GM18870 (cell line): ENCODE data around the gene CGB5.
"Not testable (repeated sequence)": the region's sequence is repeated elsewhere in the genome, so short reads cannot be mapped to it uniquely, and the experiment has no call there.

Experiments
- ATAC-seq: cut with Tn5 transposase; IDR thresholded peaks from one replicate; pipeline ENCODE4 v1.9.1; 2021; ENCODE audit warnings: moderate library complexity; ENCODE audit not compliant: unreplicated experiment

CGB5 gene

GRCh38 chr19:49043548-49043947, at the start of gene CGB5:
Gene CGB5, plus strand, starts transcription at chr19:49043848. Its CDS starts 362 bp downstream, at chr19:49044210.
- not testable (repeated sequence) for ATAC-seq

GRCh38 chr19:48994035-48994386, 49.6 kb upstream of the CGB5 start:
- ATAC-seq: no peak

DNA sequence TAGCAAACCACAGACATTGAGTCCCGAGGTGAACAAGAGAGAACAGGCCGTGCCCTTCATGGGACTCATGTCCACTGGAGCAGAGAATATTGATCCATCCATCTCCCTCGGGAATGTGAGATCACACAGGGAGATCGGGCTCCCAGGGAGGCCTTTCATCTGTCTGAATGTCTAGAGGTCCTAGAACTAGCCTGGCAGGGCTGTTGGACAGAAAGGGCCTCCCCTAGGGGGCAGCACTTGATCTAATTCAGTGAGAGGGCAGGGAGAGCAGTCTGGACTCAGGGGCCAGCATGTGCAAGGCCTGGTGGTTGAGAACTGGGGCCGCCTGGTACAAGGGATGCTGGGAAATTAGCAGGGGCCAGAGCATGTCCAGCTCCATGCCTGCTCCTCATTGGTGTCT, 45.7 kb upstream of the CGB5 start:
- ATAC-seq: no peak

DNA sequence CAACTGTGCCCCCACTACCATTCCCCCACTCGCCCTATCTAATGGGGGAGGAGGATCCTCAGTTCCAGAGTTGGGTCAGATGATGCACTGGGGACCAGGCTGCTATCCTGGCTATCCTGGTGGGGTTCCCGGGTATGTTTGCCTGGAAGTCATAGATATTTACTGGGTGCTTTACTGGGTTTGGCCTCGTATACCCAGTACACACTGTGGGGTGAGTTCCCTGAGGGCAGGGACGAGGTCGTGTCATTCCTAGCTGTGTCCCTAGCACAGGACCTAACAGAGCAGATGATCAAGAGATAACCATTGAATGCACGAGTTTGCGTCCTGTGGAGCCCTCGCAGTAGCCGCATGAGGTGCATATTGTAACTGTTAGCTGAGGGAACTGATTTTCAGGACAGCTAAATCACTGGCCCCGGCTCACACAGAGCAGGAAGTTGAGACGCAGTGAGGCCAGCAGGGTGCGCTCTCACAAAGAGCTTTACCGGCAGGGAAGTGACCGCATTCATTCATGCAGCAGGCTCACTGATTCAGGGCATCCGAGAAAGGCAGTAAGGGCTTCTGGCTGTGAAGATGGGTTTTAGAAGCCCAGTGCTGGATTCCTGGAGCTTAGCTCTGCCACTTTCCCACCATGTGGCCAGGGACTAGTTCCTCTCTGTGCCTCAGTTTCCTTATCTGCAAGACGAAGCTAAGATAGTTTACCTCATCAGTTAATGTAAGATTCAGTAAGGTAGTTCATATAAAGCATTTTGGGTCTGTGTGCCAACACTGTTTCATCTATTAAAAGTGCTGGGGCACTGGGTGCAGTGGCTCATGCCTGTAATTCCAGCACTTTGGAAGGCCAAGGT, 43.9 kb upstream of the CGB5 start:
- no peak for ATAC-seq

DNA sequence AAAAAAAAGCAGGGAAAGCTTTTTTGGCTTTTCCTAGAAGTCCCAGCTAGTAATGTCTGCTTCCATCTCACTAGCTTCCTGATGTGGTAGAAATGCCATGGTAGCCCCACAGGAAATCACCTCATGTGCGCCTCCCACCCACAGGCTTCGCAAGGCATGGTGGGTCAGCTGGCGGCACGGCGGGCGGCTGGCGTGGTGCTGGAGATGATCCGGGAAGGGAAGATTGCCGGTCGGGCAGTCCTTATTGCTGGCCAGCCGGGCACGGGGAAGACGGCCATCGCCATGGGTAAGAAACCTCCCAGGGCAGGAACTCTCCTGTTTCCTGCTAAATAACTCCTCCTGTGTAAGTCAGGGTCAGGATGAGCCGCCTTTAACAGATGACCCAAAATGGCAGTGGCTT, 39.5 kb upstream of the CGB5 start:
- no peak for ATAC-seq

DNA sequence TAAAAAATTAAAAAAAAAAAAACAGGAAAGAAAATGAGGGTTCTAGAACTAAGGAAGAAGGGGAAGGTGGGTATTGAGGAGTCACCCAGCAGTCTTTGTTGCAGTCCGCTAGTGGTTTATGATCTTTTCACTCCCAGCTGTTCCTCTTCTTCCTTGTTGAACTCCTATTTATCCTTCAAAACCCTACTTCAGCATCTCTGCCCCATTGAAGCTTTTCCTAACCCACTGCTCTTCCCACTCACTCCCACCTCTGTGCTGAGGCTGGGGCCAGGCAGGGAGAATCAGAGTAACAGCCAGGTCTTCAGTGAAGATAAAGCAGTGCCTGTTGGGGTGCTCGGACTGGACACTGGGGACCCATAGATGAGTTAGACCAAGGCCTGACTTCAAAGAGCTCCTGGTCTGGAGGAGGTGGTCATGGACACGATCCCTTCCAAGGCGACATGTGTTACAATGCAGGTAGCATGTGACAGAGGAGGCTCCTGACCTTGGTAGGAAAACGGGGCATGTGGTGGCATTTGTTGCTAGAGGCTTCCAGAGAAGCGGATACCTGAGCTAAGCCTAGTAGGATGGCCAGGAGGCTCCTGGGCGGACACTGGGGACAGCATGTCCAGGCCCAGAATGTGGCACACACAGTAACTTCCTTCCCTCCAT, 38.6 kb upstream of the CGB5 start:
- no peak for ATAC-seq

DNA sequence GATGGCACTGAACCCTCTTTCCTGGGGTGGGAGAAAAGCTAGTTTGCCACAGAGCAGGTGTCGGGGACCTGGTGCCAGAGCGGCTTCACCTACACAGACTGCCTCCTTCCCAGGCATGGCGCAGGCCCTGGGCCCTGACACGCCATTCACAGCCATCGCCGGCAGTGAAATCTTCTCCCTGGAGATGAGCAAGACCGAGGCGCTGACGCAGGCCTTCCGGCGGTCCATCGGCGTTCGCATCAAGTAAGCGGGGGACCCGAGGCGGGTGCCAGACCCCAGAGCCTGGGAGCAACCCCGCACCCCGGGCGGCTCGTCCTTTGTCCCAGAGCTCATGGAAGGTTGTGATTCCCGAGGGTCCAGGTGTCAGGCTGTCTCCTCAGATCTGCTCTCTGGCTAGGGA, 36.7 kb upstream of the CGB5 start:
- no peak for ATAC-seq

DNA sequence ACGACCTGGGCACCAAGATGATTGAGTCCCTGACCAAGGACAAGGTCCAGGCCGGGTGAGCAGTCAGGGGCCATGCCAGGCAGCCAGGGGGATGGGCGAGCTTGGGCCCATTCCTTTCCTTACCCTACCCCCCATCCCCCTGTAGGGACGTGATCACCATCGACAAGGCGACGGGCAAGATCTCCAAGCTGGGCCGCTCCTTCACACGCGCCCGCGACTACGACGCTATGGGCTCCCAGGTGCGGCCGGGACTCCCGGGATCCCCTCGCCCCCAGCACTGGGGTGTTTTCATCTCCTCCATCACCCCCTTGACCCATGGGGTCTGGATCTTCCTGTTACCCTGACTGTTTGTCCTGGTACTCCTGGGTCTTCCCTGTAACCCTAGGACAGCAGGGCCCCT, 33.8 kb upstream of the CGB5 start:
- no peak for ATAC-seq

DNA sequence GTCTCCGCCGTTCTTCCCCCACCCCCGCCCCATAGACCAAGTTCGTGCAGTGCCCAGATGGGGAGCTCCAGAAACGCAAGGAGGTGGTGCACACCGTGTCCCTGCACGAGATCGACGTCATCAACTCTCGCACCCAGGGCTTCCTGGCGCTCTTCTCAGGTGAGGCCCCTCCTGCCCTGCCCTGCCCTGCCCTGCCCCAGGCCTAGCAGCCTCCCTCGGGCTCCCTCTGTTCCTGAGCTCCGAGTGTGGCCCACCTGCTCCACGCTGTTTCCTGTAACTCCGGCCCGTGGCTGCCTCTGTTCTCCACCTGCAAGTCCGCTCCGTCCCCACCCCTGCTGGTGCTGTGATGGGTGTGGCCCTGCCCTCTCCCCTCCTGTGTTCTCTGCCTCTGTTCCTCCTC, 33.2 kb upstream of the CGB5 start:
- ATAC-seq: no peak

DNA sequence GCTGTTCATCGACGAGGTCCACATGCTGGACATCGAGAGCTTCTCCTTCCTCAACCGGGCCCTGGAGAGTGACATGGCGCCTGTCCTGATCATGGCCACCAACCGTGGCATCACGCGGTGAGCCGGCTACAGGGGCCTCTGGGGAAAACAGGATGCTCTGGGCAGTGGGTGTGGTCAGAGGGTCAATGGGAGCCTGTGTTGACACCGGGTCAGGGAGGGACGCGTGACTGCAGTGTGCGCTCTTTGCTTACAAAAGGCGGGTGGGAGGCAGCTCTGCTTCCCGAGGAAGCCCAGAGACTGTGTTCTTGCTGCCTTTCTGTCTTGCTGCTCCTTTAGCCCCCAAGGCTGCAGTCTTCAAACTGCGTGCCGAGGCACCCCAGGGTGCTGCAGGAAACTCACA, 32.5 kb upstream of the CGB5 start:
- no peak for ATAC-seq

DNA sequence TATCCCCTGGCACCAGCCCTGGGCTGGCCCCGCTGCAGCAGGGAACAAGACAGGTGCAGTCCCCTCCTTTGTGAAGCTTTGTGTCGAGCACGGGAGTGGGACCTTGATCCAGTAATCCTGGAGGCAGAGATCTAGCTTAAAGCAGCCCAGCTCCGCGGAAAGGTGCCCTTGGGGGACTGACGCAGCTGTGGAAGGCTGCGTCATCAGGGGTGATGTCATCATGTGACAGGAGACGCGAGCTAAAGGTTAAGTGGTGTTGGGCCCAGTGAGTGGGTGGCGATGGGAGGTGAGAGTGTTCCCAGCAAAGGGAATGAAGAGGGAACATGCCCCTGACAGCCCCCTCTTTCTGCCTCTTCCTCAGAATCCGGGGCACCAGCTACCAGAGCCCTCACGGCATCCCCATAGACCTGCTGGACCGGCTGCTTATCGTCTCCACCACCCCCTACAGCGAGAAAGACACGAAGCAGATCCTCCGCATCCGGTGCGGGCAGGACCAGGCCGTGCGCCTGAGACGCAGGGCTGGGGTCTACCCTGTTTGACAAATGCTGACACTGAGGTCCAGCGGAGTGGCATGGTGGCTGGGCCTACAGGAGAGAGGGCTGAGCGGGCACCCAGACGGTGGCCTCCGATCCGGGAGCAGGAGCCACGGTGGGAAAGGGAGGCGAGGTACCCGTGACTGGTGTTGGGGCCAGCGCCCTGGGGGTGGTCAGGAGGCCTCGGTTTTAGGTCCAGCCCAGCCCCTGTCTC, 29.4 kb upstream of the CGB5 start:
- ATAC-seq: no peak

DNA sequence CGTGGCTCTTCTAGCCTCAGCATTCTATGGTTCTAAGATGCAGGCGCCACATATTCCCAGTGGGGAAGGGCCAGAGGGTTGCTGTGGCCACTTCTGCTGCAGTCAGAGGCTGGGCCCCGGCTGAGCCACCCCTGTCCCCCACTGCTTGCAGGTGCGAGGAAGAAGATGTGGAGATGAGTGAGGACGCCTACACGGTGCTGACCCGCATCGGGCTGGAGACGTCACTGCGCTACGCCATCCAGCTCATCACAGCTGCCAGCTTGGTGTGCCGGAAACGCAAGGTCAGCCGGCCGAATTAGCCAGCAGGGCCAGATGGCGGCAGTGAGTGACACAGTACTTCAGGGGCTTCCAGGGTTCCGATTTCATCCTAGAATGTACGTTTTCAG, 28.8 kb upstream of the CGB5 start:
- no peak for ATAC-seq

DNA sequence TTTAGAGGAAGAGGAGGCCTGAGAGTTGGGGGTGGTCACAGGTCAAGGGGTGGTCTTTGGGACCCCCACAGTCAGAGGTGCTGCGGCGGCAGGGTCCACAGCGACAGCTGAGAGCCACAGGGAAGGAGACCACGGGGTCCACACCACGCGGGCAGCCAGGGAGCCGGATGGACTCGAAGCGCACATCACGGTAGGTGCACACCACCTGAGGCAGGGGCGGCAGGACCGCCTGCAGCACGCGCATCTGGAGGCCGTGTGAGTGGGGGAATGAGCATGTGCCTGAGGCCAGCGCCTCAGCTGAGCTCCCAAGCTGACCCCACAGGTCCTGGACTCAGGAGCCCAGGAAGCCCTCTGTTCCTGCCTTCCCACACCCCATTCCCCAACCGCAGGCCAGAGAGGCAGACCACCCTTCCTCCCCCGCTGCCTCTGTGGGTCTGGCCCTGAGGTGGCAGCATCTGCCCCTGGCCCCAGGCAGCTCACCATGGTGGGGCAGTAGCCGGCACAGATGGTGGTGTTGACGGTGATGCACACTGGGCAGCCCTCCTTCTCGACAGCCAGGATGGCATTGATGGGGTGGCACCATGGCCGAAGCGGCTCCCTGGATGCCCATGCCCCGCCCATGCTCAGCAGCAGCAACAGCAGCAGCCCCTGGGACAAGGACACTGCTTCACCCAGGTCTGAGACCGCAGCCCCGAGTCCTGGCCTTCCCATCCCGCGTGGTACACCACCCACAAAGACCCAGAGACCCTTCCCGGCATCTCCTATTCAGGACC, 27.4 kb upstream of the CGB5 start:
- ATAC-seq: no peak

DNA sequence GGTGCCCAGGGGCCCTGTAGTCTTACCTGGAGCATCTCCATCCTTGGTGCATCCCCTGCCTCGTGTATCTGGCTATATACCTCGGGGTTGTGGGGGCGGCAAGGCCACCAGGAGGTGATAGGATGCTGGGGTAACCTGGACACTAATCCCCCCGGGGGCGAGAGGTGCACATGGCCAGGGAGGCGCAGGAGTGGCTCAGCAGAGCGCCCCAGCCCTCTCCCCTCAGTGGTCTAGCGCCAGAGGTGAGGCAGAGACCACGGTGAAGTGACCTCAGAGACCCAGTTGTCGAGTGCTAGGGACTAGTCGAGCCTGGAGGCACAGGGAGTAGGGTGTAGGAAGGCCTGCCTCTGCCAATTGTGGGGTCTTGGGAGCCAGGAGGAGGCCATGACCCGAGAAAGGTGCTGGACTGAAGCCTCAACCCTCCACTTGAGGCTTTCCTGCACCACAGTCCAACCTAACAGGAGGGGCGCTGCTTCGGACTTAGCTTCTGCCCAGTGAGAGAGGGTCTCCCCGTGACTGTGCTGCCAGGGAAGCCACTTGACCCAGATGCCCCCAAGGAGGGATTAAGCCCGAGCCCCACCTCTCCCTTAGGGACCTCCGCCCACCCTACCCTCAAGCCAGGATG, 26.5 kb upstream of the CGB5 start, which contains the start of gene LHB:
LHB (minus strand) TSS at position 51 of the 625 bp plus-strand sequence; CDS start at position 41, 10 bp downstream.
- ATAC-seq: no peak

- no peak for ATAC-seq
Observed at GRCh38 chr19:49017666-49018351, 25.8 kb upstream of the CGB5 start.

DNA sequence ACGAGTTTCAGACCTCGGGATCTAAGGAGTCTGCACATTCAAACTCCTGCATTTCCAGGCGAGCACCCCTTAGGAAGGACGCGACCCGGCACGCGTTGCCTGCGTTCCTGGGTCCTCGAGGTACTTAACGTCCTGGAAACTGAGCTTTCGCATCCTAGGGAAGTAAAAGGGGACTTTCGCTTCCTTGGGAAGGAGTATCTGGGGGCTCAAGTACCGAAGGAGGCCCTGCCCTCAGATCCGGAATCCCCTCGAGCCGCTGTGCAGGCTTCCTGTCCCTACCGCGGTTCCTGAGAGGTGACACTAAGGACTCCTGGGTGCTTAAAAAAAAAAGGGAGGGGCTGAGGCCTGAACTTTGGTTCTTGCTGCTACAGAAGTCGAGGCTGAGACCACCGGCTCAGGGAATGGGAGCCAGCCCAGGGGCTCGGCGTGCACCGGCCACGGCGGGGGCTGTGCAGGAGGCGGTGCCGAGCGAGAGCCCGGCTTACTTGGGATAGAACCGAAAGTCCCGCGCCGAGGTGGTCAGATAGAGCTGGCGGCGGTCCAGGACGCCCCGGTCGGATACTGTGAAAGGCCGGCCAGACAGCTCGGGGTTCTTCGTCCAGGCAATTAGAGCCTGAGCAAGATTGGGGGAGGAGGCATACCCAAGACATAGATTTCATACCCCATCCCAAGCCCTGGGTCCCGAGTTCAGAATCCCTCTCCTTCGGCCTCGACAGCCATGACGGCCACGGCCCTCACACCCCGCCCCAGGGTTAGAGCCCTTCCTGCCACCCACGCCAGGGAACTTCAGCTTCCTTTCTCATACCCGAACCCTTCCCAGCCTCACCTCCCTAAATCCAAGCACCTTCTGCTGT, 25.0 kb upstream of the CGB5 start:
- not testable (repeated sequence) for ATAC-seq

GRCh38 chr19:49019242-49019932, 24.3 kb upstream of the CGB5 start:
- ATAC-seq: no peak

DNA sequence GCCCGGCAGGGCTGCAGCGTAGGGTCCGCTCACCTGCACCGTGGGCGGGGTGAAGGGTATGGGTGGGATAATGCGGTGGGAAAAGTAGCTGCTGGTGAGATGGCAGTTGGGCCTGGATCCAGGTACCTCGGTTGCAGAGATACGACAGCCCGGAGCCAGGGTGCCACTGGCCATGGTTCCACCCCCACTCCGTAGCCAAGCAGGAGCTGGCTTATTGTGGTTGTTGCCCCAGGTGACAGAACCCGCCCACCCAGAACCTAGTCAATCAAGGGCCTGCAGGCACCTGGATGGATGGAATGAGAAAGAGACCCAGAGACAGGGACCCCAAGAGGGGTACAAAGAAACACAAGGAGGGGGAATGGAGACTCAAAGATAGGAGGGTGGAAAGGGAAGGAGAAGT, 23.3 kb upstream of the CGB5 start:
- no peak for ATAC-seq
